IMR-90 (cell line): ENCODE results near the gene APOF.

ENCODE experiments used
- CEBPB ChIP-seq: IDR thresholded peaks from 2 replicates; pipeline ENCODE4 v1.6.1; 2012; ENCODE audit warnings: low read depth, low read length, improper control_type of control experiment
- CTCF ChIP-seq: conservative IDR thresholded peaks from 2 replicates; pipeline ENCODE4 v1.5.1; 2012; ENCODE audit warnings: mild to moderate bottlenecking, low read depth, low read length, improper control_type of control experiment
- ELK1 ChIP-seq: fragments of 150-350 bp; IDR thresholded peaks from 2 replicates; pipeline ENCODE4 v1.6.1; 2016; ENCODE audit warnings: low read depth, mild to moderate bottlenecking, low read length, moderate library complexity, borderline replicate concordance
- FOS ChIP-seq: fragments of 150-350 bp; IDR thresholded peaks from 2 replicates; pipeline ENCODE4 v1.6.1; 2016; ENCODE audit warnings: low read depth, low read length
- MAFK ChIP-seq: IDR thresholded peaks from 2 replicates; pipeline ENCODE4 v1.6.1; 2012; ENCODE audit warnings: low read depth, low read length, improper control_type of control experiment
- MAZ ChIP-seq: IDR thresholded peaks from 2 replicates; pipeline ENCODE4 v1.6.1; 2012; ENCODE audit warnings: low read depth, mild to moderate bottlenecking, low read length, improper control_type of control experiment, moderate library complexity, borderline replicate concordance
- MXI1 ChIP-seq: IDR thresholded peaks from 2 replicates; pipeline ENCODE4 v1.6.1; 2012; ENCODE audit warnings: low read depth, mild to moderate bottlenecking, low read length, moderate library complexity, borderline replicate concordance
- POLR2A ChIP-seq: IDR thresholded peaks from 2 replicates; pipeline ENCODE4 v1.6.1; 2012; ENCODE audit warnings: mild to moderate bottlenecking, low read depth, low read length
- RAD21 ChIP-seq: IDR thresholded peaks from 2 replicates; pipeline ENCODE4 v1.6.1; 2012; ENCODE audit warnings: low read length, improper control_type of control experiment
- RCOR1 ChIP-seq: IDR thresholded peaks from 2 replicates; pipeline ENCODE4 v1.6.1; 2012; ENCODE audit warnings: mild to moderate bottlenecking, low read length, improper control_type of control experiment; ENCODE audit not compliant: insufficient replicate concordance
- RFX5 ChIP-seq: IDR thresholded peaks from 2 replicates; pipeline ENCODE4 v1.8.0; 2012; ENCODE audit warnings: low read depth, mild to moderate bottlenecking, low read length, moderate library complexity
- USF2 ChIP-seq: fragments of 150-350 bp; IDR thresholded peaks from 2 replicates; pipeline ENCODE4 v1.6.1; 2017; ENCODE audit warnings: mild to moderate bottlenecking, antibody characterized with exemption, low read length, low read depth

- TF ChIP-seq CTCF, result no peak
- no peak for TF ChIP-seq MXI1
- no peak for TF ChIP-seq MAZ
- TF ChIP-seq USF2, result no peak
- TF ChIP-seq POLR2A, result no peak
- no peak for TF ChIP-seq MAFK
- TF ChIP-seq RAD21, result no peak
- TF ChIP-seq ELK1, result no peak
- TF ChIP-seq FOS, result no peak
- TF ChIP-seq CEBPB, result no peak
- TF ChIP-seq RCOR1, result no peak
- no peak for TF ChIP-seq RFX5
Measured at GRCh38 chr12:56411781-56412639, 49.4 kb upstream of the APOF start.
